ENCODE results near the gene WDR35.
"Not testable (repeated sequence)": the region's sequence is repeated elsewhere in the genome, so short reads cannot be mapped to it uniquely, and the experiment has no call there.

The WDR35 gene

GRCh38 chr2:19898592-19899329 lies 91.1 kb downstream of the WDR35 start:
- no peak for TF ChIP-seq CTCF (IDR thresholded peaks at IDR 0.05; ENCODE audit: extremely low read depth, missing control alignments)
- DNase-seq (ENCODE audit: low spot score), result no peak

GRCh38 chr2:19897623-19898245 lies 92.2 kb downstream of the WDR35 start:
- no peak for DNase-seq (ENCODE audit: low spot score)
- TF ChIP-seq CTCF (IDR thresholded peaks at IDR 0.05; ENCODE audit: extremely low read depth, missing control alignments), result no peak

- no peak for TF ChIP-seq CTCF (IDR thresholded peaks at IDR 0.05; ENCODE audit: extremely low read depth, missing control alignments)
- DNase-seq (ENCODE audit: low spot score), result no peak
These were observed 94.4 kb downstream of the WDR35 start for GRCh38 chr2:19895535-19895934.

- TF ChIP-seq CTCF (IDR thresholded peaks at IDR 0.05; ENCODE audit: extremely low read depth, missing control alignments), result no peak
- DNase-seq (ENCODE audit: low spot score), result no peak
These were observed 95.6 kb downstream of the WDR35 start for GRCh38 chr2:19894134-19894792.

- TF ChIP-seq CTCF (IDR thresholded peaks at IDR 0.05; ENCODE audit: extremely low read depth, missing control alignments), result no peak
- DNase-seq (ENCODE audit: low spot score), result peak; percentile 54
These were observed 96.3 kb downstream of the WDR35 start for GRCh38 chr2:19893520-19894133.

GRCh38 chr2:19891971-19892370 lies 97.9 kb downstream of the WDR35 start:
- not testable (repeated sequence) for DNase-seq (ENCODE audit: low spot score)

GRCh38 chr2:19890104-19890503 lies 99.8 kb downstream of the WDR35 start:
- DNase-seq (ENCODE audit: low spot score), result no peak
- no peak for TF ChIP-seq CTCF (IDR thresholded peaks at IDR 0.05; ENCODE audit: extremely low read depth, missing control alignments)
